Loucy (cell line): ENCODE results near the gene TDRD7.

Experiments used
- H2AFZ ChIP-seq: fragments of 200-600 bp; sonication (generic); 2 replicates; pipeline ENCODE4 v1.6.0; 2016; ENCODE audit warnings: antibody characterized with exemption, mild to moderate bottlenecking, low read length, moderate library complexity
- H3F3A ChIP-seq: fragments of 200-600 bp; 2 replicates; pipeline ENCODE4 v1.6.0; 2016; ENCODE audit warnings: antibody characterized with exemption, low read depth, mild to moderate bottlenecking
- H3K27me3 ChIP-seq: fragments of 200-600 bp; sonication (generic); 2 replicates; pipeline ENCODE4 v1.6.1; 2014; ENCODE audit warnings: low read length, mild to moderate bottlenecking; ENCODE audit not compliant: insufficient read depth, poor library complexity, severe bottlenecking
- H3K36me3 ChIP-seq: fragments of 200-600 bp; sonication (generic); 2 replicates; pipeline ENCODE4 v1.6.1; 2016; ENCODE audit warnings: low read length; ENCODE audit not compliant: insufficient read depth
- H3K4me1 ChIP-seq: fragments of 200-600 bp; sonication (generic); 2 replicates; pipeline ENCODE4 v1.5.1; 2014; ENCODE audit warnings: low read length, mild to moderate bottlenecking; ENCODE audit not compliant: insufficient read depth, poor library complexity, severe bottlenecking
- H3K4me2 ChIP-seq: fragments of 200-600 bp; sonication (generic); 2 replicates; pipeline ENCODE4 v1.6.0; 2014; ENCODE audit warnings: antibody characterized with exemption, low read length, low read depth, mild to moderate bottlenecking; ENCODE audit not compliant: poor library complexity, severe bottlenecking
- H3K4me3 ChIP-seq: fragments of 200-600 bp; sonication (generic); 2 replicates; pipeline ENCODE4 v1.5.1; 2014; ENCODE audit warnings: low read length, mild to moderate bottlenecking, mixed read lengths; ENCODE audit not compliant: poor library complexity, severe bottlenecking
- H3K79me2 ChIP-seq: fragments of 200-600 bp; sonication (generic); 2 replicates; pipeline ENCODE4 v1.6.1; 2014; ENCODE audit warnings: low read length; ENCODE audit not compliant: insufficient read depth
- H3K9ac ChIP-seq: fragments of 200-600 bp; sonication (generic); 2 replicates; pipeline ENCODE4 v1.6.0; 2014; ENCODE audit warnings: mild to moderate bottlenecking, low read depth, low read length, moderate library complexity; ENCODE audit not compliant: poor library complexity, severe bottlenecking
- H3K9me2 ChIP-seq: fragments of 200-600 bp; sonication (generic); replicated peaks from 2 replicates; pipeline ENCODE4 v1.6.1; 2016; ENCODE audit warnings: low read depth, low read length, mixed read lengths
- H3K9me3 ChIP-seq: fragments of 200-600 bp; sonication (generic); 2 replicates; pipeline ENCODE4 v1.6.1; 2014; ENCODE audit warnings: mild to moderate bottlenecking, antibody characterized with exemption, low read length, low read depth; ENCODE audit not compliant: insufficient read depth
- H4K20me1 ChIP-seq: fragments of 200-600 bp; sonication (generic); 2 replicates; pipeline ENCODE4 v1.6.0; 2014; ENCODE audit warnings: antibody characterized with exemption, low read length, mild to moderate bottlenecking; ENCODE audit not compliant: insufficient read depth, poor library complexity, severe bottlenecking
- CTCF ChIP-seq: fragments of 200-600 bp; sonication (generic); conservative IDR thresholded peaks from 2 replicates; pipeline ENCODE4 v1.5.1; 2014; ENCODE audit warnings: mild to moderate bottlenecking, antibody characterized with exemption, low read length
- EZH2phosphoT487 ChIP-seq: fragments of 200-600 bp; IDR thresholded peaks from 2 replicates; pipeline ENCODE4 v1.6.1; 2018; ENCODE audit warnings: antibody characterized with exemption, mild to moderate bottlenecking, moderate library complexity, borderline replicate concordance

The TDRD7 gene

GRCh38 chr9:97387504-97387886 lies 24.4 kb upstream of the TDRD7 start:
- no peaks in the 10 kb centered on the region for H3K36me3 ChIP-seq
- H3K9me3 ChIP-seq = no peaks in the 10 kb centered on the region
- H3K4me3 ChIP-seq = no peak overlapping the region
- no peaks in the 10 kb centered on the region for H3K4me1 ChIP-seq
- H3K9me2 ChIP-seq = no peaks in the 10 kb centered on the region
- H4K20me1 ChIP-seq = no peaks in the 10 kb centered on the region
- no peaks in the 10 kb centered on the region for H3K27me3 ChIP-seq
- no peak for TF ChIP-seq EZH2phosphoT487
- TF ChIP-seq CTCF = no peak
- no peak overlapping the region for H3K9ac ChIP-seq
- no peaks in the 10 kb centered on the region for H3K79me2 ChIP-seq
- H2AFZ ChIP-seq = no peak overlapping the region
- H3F3A ChIP-seq = no peaks in the 10 kb centered on the region
- no peak overlapping the region for H3K4me2 ChIP-seq

- H3F3A ChIP-seq = no peaks in the 10 kb centered on the region
- no peak overlapping the region for H3K4me2 ChIP-seq
- no peak overlapping the region for H3K9ac ChIP-seq
- H4K20me1 ChIP-seq = no peaks in the 10 kb centered on the region
- H3K27me3 ChIP-seq = no peaks in the 10 kb centered on the region
- H3K79me2 ChIP-seq = no peaks in the 10 kb centered on the region
- no peaks in the 10 kb centered on the region for H3K9me3 ChIP-seq
- no peak for TF ChIP-seq CTCF
- no peaks in the 10 kb centered on the region for H3K36me3 ChIP-seq
- H3K4me3 ChIP-seq = no peak overlapping the region
- no peaks in the 10 kb centered on the region for H3K9me2 ChIP-seq
- no peaks in the 10 kb centered on the region for H3K4me1 ChIP-seq
- H2AFZ ChIP-seq = no peak overlapping the region
These were observed 23.8 kb upstream of the TDRD7 start for GRCh38 chr9:97387936-97388684.

- Histone ChIP-seq H3K9me3 (no peaks in the 10 kb centered on the region), H3K4me1 (no peaks in the 10 kb centered on the region), H3K36me3 (no peaks in the 10 kb centered on the region), H3F3A (no peaks in the 10 kb centered on the region), H3K4me3 (no peak overlapping the region), H4K20me1 (no peaks in the 10 kb centered on the region), H2AFZ (no peak overlapping the region), H3K9ac (no peak overlapping the region), H3K4me2 (no peak overlapping the region), H3K79me2 (no peaks in the 10 kb centered on the region), H3K27me3 (no peaks in the 10 kb centered on the region), H3K9me2 (no peaks in the 10 kb centered on the region)
- TF ChIP-seq CTCF = no peak
- TF ChIP-seq EZH2phosphoT487 = no peak
These were observed 23.1 kb upstream of the TDRD7 start for GRCh38 chr9:97388721-97389238.
